Stimulated activated CD4-positive, alpha-beta T cell treated with anti-CD3 and anti-CD28 coated beads, TNF-alpha, amount 100 ng/mL, for 24 hours (primary cell): ENCODE measurements around the gene TM4SF4.
A peak's percentile ranks its signal among the peaks of the same experiment; 100 is the strongest.

Source experiments
- DNase-seq, 3 experiments: peaks; one replicate each; pipeline ENCODE4 v3.0.0-alpha.2; 2020; ENCODE audit warnings: low read depth in 3 of 3

The TM4SF4 gene

GRCh38 chr3:149512073-149512782, 37.7 kb downstream of the TM4SF4 start:
- peak in 1 of 3 experiments; percentile 11 for DNase-seq

- DNase-seq: no peak
Measured at GRCh38 chr3:149514471-149514870, 40.0 kb downstream of the TM4SF4 start.

GRCh38 chr3:149515249-149515648, 40.8 kb downstream of the TM4SF4 start:
- no peak for DNase-seq

GRCh38 chr3:149516920-149517319, 42.4 kb downstream of the TM4SF4 start:
- DNase-seq: no peak

- DNase-seq: no peak
Measured at GRCh38 chr3:149519912-149520311, 45.4 kb downstream of the TM4SF4 start.

- no peak for DNase-seq
Measured at GRCh38 chr3:149523512-149524299, 49.2 kb downstream of the TM4SF4 start.

- no peak for DNase-seq
Measured at GRCh38 chr3:149527531-149528339, 53.2 kb downstream of the TM4SF4 start.

- DNase-seq: no peak
Measured at GRCh38 chr3:149528340-149528650, 53.8 kb downstream of the TM4SF4 start.

- DNase-seq: no peak
Measured at GRCh38 chr3:149529099-149529498, 54.6 kb downstream of the TM4SF4 start.

GRCh38 chr3:149532489-149533180, 58.1 kb downstream of the TM4SF4 start:
- no peak for DNase-seq

GRCh38 chr3:149534082-149534481, 59.6 kb downstream of the TM4SF4 start:
- no peak for DNase-seq

- DNase-seq: no peak
Measured at GRCh38 chr3:149534671-149535332, 60.3 kb downstream of the TM4SF4 start.

- no peak for DNase-seq
Measured at GRCh38 chr3:149535333-149535685, 60.8 kb downstream of the TM4SF4 start.

GRCh38 chr3:149536429-149536828, 61.9 kb downstream of the TM4SF4 start:
- DNase-seq: no peak

- no peak for DNase-seq
Measured at GRCh38 chr3:149538371-149538770, 63.9 kb downstream of the TM4SF4 start.

GRCh38 chr3:149541091-149541491, 66.6 kb downstream of the TM4SF4 start:
- DNase-seq: no peak

- no peak for DNase-seq
Measured at GRCh38 chr3:149542375-149543312, 68.1 kb downstream of the TM4SF4 start.

- DNase-seq: no peak
Measured at GRCh38 chr3:149545049-149545448, 70.6 kb downstream of the TM4SF4 start.

GRCh38 chr3:149547413-149547812, 72.9 kb downstream of the TM4SF4 start:
- no peak for DNase-seq

GRCh38 chr3:149547954-149548668, 73.6 kb downstream of the TM4SF4 start:
- DNase-seq: no peak
